ENCODE results near the gene BANF2.

GRCh38 chr20:17716331-17716730 lies 16.6 kb downstream of the BANF2 start:
- TF ChIP-seq CTBP1 (IDR thresholded peaks at IDR 0.05; ENCODE audit: borderline replicate concordance) (no peak), FOXM1 (IDR thresholded peaks at IDR 0.05; ENCODE audit: borderline replicate concordance) (no peak), TARDBP (IDR thresholded peaks at IDR 0.05) (no peak), NFRKB (IDR thresholded peaks at IDR 0.05) (no peak), FOXA1 (IDR thresholded peaks at IDR 0.05) (no peak), FOXK2 (IDR thresholded peaks at IDR 0.05) (no peak)
